Tibial artery (tissue), 4 donors: ENCODE measurements around the gene MRPL34.
A peak's percentile ranks its signal among the peaks of the same experiment; 100 is the strongest.

Source experiments
- DNase-seq, 2 donors: peaks; one replicate each; pipeline ENCODE4 v3.0.0-alpha.2; 2019
- H3K27ac ChIP-seq, 2 donors: fragments of 200-600 bp; sonication (generic) in 1 of 2; 1 replicate in 1 of 2; 2 replicates in 1 of 2; pipeline ENCODE4 v1.5.1; 2018 to 2019; ENCODE audit warnings: mild to moderate bottlenecking in 1 of 2
- H3K27me3 ChIP-seq, 2 donors: fragments of 200-600 bp; sonication (generic) in 1 of 2; one replicate each; pipeline versions ENCODE4 v1.5.1 to v1.6.0; 2016 to 2019
- H3K36me3 ChIP-seq, 3 donors: fragments of 200-600 bp; sonication (generic) in 2 of 3; one replicate each; pipeline ENCODE4 v1.5.1; 2016 to 2019; ENCODE audit warnings: mild to moderate bottlenecking in 2 of 3
- H3K4me1 ChIP-seq, 4 donors: fragments of 200-600 bp; sonication (generic) in 2 of 4; 1 replicate in 3 of 4; 2 replicates in 1 of 4; pipeline ENCODE4 v1.5.1; 2016 to 2019
- H3K4me3 ChIP-seq, 2 donors: fragments of 200-600 bp; sonication (generic) in 1 of 2; 1 replicate in 1 of 2; 2 replicates in 1 of 2; pipeline ENCODE4 v1.5.1; 2018 to 2019; ENCODE audit warnings: mild to moderate bottlenecking in 2 of 2
- H3K9me3 ChIP-seq, 3 donors: fragments of 200-600 bp; sonication (generic) in 1 of 3; one replicate each; pipeline ENCODE4 v1.5.1; 2016 to 2019
- intact Hi-C: fragments of 100-400 bp; cut with DNase I; formaldehyde crosslinking; loops from one replicate; pipeline ENCODE4 v1.15.0; 2023; ENCODE audit warnings: low total_unique reads
- TF ChIP-seq, protein P1 (sequence below), 2 experiments: fragments of 200-600 bp in 1 of 2; fragments of 450-650 bp in 1 of 2; IDR thresholded peaks; one replicate each; pipeline ENCODE4 v1.5.1; 2017 to 2019; ENCODE audit warnings: antibody characterized with exemption in 2 of 2, mild to moderate bottlenecking in 1 of 2, moderate library complexity in 1 of 2

MRPL34 gene

DNA sequence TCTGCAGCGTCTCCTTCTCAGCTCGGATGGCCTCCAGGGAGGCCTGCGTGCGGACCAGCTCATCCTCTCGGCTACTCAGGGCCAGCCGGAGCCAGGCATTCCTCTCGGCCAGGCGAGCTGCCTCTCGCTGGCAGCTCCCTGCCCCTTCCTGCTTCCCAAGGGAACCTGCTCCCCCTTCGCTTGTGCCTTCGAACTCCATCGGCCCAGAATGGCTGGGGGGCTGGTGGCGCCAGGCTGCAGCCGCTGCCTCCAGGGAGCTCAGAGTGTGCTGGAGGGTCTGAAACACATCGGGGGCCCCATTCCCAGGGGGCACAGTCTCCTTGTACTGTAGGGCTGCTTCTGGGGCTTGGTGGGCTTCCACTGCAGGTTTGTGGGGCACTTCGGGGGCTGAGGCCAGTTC is 43.1 kb upstream of the MRPL34 start:
- Histone ChIP-seq H3K4me1 (peaks cover 0 to under 1% (median under 1%) of the 10 kb centered on the region in 4 donors), H3K9me3 (peaks cover 0 to 9% (median 0%) of the 10 kb centered on the region in 3 donors), H3K4me3 (no peak overlapping the region), H3K36me3 (no peaks in the 10 kb centered on the region), H3K27me3 (no peaks in the 10 kb centered on the region), H3K27ac (no peak overlapping the region)
- DNase-seq = no peak
- intact Hi-C loops = no loop called here
- TF ChIP-seq, protein P1, sequence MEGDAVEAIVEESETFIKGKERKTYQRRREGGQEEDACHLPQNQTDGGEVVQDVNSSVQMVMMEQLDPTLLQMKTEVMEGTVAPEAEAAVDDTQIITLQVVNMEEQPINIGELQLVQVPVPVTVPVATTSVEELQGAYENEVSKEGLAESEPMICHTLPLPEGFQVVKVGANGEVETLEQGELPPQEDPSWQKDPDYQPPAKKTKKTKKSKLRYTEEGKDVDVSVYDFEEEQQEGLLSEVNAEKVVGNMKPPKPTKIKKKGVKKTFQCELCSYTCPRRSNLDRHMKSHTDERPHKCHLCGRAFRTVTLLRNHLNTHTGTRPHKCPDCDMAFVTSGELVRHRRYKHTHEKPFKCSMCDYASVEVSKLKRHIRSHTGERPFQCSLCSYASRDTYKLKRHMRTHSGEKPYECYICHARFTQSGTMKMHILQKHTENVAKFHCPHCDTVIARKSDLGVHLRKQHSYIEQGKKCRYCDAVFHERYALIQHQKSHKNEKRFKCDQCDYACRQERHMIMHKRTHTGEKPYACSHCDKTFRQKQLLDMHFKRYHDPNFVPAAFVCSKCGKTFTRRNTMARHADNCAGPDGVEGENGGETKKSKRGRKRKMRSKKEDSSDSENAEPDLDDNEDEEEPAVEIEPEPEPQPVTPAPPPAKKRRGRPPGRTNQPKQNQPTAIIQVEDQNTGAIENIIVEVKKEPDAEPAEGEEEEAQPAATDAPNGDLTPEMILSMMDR (IDR thresholded peaks at IDR 0.05) = no peak

DNA sequence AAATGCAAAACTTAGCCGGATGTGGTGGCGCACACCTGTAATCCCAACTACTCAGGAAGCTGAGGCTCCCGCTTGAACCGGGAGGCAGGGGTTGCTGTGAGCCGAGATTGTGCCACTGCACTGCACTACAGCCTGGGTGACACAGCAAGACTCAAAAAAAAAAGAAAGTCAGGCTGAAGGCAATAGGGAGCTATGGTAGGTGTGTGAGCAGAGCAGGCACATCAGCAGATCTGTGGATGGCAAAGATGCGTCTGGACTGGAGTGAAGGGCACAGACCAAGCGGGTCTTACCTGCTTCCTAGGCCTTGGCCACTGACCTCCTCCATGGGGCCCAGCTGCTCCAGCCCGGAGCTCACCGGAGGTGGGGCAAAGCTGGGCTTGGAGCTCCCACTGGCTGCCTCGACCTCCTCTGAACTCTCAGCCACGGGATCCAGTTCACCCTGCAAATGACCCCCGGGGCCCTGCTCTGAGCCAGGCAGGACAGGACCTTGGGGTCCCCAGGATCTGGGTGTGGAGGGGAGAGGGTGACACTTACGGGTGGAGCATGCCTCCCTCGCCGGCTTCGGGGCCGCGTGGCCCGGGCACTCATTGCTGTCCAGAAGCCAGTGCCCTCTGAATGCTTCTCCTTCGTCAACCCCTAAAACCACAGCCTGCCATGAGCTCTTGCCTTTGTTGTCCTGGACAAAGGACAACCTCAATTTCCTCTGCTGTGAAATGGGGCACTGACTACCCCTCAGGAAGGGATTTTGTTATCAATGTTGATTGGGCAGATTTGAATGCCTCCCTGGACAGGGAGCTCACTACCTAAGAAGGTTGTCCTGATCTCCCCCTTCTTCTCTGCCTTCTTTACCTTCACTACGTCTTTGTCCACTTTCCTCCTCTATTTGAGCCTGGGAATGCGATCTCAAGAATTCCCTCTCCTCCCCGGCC is 41.7 kb upstream of the MRPL34 start:
- TF ChIP-seq, protein P1 (IDR thresholded peaks at IDR 0.05) = no peak
- H3K9me3 ChIP-seq = peaks cover 0 to 9% (median 0%) of the 10 kb centered on the region in 3 donors
- H3K36me3 ChIP-seq = peaks cover 2 to 4% (median 4%) of the 10 kb centered on the region in 3 donors
- H3K4me1 ChIP-seq = peaks cover 0 to 14% (median 12%) of the 10 kb centered on the region in 4 donors
- H3K4me3 ChIP-seq = peak overlapping the region; percentile 13 to 20
- intact Hi-C loops = no loop called here
- no peak overlapping the region for H3K27ac ChIP-seq
- no peaks in the 10 kb centered on the region for H3K27me3 ChIP-seq
- DNase-seq = no peak

DNA sequence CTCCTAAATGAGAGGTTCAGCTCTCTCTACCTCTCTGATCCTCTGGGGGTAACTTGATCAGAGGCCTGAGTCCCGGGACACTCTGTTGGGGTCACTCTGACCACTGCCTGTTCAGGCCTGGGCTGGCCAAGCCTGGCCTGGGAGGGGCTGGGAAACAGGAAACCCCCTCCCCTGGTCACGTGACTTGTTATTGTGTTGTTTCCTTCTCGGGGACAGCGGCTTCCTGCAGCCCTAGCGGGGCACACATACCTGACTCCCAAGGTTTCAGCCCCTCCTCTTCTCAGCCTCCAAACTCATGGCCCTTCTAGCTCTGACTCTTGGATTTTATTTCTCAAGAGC is 41.1 kb upstream of the MRPL34 start, which contains the start of gene USHBP1:
TSS of gene USHBP1 (minus strand) at position 105 of the 339 bp plus-strand sequence. CDS start 446 bp downstream, outside the sequence.
- no peak for DNase-seq
- intact Hi-C loops = no loop called here
- peaks cover 0 to 3% (median 0%) of the 10 kb centered on the region in 3 donors for H3K9me3 ChIP-seq
- no peak within 1 kb of the TSS for H3K27ac ChIP-seq
- peaks cover 0 to 14% (median 12%) of the 10 kb centered on the region in 4 donors for H3K4me1 ChIP-seq
- peak within 1 kb of the TSS; percentile 13 to 20 for H3K4me3 ChIP-seq
- TF ChIP-seq, protein P1 (IDR thresholded peaks at IDR 0.05) = no peak
- H3K27me3 ChIP-seq = no peaks in the 10 kb centered on the region
- H3K36me3 ChIP-seq = peaks cover 8 to 11% (median 10%) of the 10 kb centered on the region in 3 donors

DNA sequence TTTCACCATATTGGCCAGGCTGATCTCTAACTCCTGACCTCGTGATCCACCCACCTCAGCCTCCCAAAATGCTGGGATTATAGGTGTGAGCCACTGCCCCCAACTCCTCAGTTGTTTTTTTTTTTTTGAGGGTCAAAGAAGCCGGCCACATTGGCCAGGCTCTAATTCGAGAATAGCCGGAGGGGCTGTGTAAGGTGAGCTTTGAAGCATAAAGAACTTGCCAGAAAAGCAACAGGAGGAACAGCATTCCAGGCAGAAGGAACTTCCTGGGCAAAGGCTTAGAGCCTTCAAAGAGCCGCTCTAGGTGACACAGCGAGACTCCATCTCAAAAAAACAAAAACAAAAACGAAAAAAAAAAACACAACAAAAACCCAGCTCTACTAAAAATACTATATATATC is 39.6 kb upstream of the MRPL34 start:
- no peak overlapping the region for H3K4me3 ChIP-seq
- peaks cover 0 to 14% (median 12%) of the 10 kb centered on the region in 4 donors for H3K4me1 ChIP-seq
- TF ChIP-seq, protein P1 (IDR thresholded peaks at IDR 0.05) = no peak
- no peak for DNase-seq
- H3K9me3 ChIP-seq = no peaks in the 10 kb centered on the region
- H3K27ac ChIP-seq = peak overlapping the region in 1 of 2 donors; percentile 15
- peaks cover 15 to 25% (median 20%) of the 10 kb centered on the region in 3 donors for H3K36me3 ChIP-seq
- intact Hi-C loops = no loop called here
- H3K27me3 ChIP-seq = no peaks in the 10 kb centered on the region

DNA sequence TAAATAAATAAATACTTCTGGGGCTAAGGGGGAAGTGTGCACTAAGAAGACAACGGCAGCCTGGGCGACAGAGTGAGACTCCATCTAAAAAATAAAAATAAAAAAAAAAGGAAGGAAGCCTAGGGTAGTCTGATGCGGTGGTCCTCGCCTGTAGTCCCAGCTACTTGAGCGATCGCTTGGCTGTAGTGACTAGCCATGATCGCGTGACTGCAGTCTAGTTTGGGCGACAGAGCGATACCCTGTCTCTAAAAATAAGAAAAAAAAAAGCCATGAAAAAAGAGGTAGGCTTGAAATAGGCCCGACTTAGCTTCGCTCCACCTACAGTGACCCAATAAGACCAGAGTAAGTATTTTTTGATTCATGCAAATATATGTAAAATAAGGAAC is 39.1 kb upstream of the MRPL34 start:
- peak overlapping the region in 1 of 2 donors; percentile 15 for H3K27ac ChIP-seq
- H3K36me3 ChIP-seq = peaks cover 20 to 30% (median 25%) of the 10 kb centered on the region in 3 donors
- H3K4me3 ChIP-seq = no peak overlapping the region
- H3K4me1 ChIP-seq = peaks cover 0 to 14% (median 12%) of the 10 kb centered on the region in 4 donors
- no peaks in the 10 kb centered on the region for H3K27me3 ChIP-seq
- H3K9me3 ChIP-seq = no peaks in the 10 kb centered on the region
- intact Hi-C loops = no loop called here
- TF ChIP-seq, protein P1 (IDR thresholded peaks at IDR 0.05) = no peak
- DNase-seq = no peak
